PC-3 (cell line): Measurements from ENCODE around the gene ADGRL3.

Source experiments
- CTCF ChIP-seq: fragments of 300-600 bp; sonication (generic); conservative IDR thresholded peaks from 2 replicates; pipeline ENCODE4 v1.5.1; 2017; ENCODE audit warnings: antibody characterized with exemption, low read depth, mild to moderate bottlenecking, low read length
- EZH2 ChIP-seq: fragments of 300-600 bp; sonication (generic); IDR thresholded peaks from one replicate; pipeline ENCODE4 v1.6.1; 2017; ENCODE audit warnings: antibody characterized with exemption, mild to moderate bottlenecking, low read length; ENCODE audit not compliant: unreplicated experiment
- EZH2phosphoT487 ChIP-seq: fragments of 300-600 bp; sonication (generic); IDR thresholded peaks from 2 replicates; pipeline ENCODE4 v1.6.1; 2018; ENCODE audit warnings: mild to moderate bottlenecking, antibody characterized with exemption, low read length, borderline replicate concordance

- TF ChIP-seq EZH2 (no peak), CTCF (no peak), EZH2phosphoT487 (no peak)
Measured at GRCh38 chr4:61342061-61342460, 141.9 kb downstream of the ADGRL3 start.
